GM19035 (cell line): ENCODE measurements around the gene ESR2.
"Not testable (repeated sequence)": the region's sequence is repeated elsewhere in the genome, so short reads cannot be mapped to it uniquely, and the experiment has no call there.

ENCODE experiments used
- ATAC-seq: cut with Tn5 transposase; IDR thresholded peaks from one replicate; pipeline ENCODE4 v1.9.1; 2021; ENCODE audit not compliant: unreplicated experiment

ESR2 gene

GRCh38 chr14:64045091-64045490 is 249.1 kb downstream of the ESR2 start:
- no peak for ATAC-seq

- ATAC-seq: not testable (repeated sequence)
Observed at GRCh38 chr14:64043296-64043695, 250.9 kb downstream of the ESR2 start.

- no peak for ATAC-seq
Observed at GRCh38 chr14:64040044-64040443, 254.1 kb downstream of the ESR2 start.

- no peak for ATAC-seq
Observed at GRCh38 chr14:64038841-64039542, 255.2 kb downstream of the ESR2 start.

GRCh38 chr14:64037869-64038745 is 256.1 kb downstream of the ESR2 start:
- ATAC-seq: not testable (repeated sequence)

GRCh38 chr14:64035143-64035542 is 259.0 kb downstream of the ESR2 start:
- ATAC-seq: no peak
